Naive thymus-derived CD4-positive, alpha-beta T cell (primary cell): ENCODE data around the gene IL1R1. TPM values are rescaled to one million over a fixed set of nuclear protein-coding genes. Genes with fewer than 3 reads are reported as not detected.
A peak's percentile ranks its signal among the peaks of the same experiment; 100 is the strongest.
"Not testable (repeated sequence)": the region's sequence is repeated elsewhere in the genome, so short reads cannot be mapped to it uniquely, and the experiment has no call there.

ENCODE experiments used
- ATAC-seq: fragments of 150-1000 bp; cut with Tn5 transposase; 2 replicates; pipeline ENCODE4 v1.10.0; 2021; ENCODE audit warnings: mild to moderate bottlenecking, moderate library complexity
- CTCF ChIA-PET: fragments of 350-600 bp; sonication (Branson Sonifier 250); formaldehyde crosslinking; loops from one replicate; lab custom pipeline; 2021; ENCODE audit warnings: antibody characterized with exemption; lab: Charles Lee
- POLR2A ChIA-PET: fragments of 350-600 bp; sonication (Branson Sonifier 250); formaldehyde crosslinking; loops from one replicate; lab custom pipeline; 2021; ENCODE audit warnings: antibody characterized with exemption, inconsistent platforms; lab: Charles Lee
- DNase-seq, 9 donors: peaks; one replicate each; pipeline versions ENCODE4 v3.0.0 to v3.0.0-alpha.2; 2020 to 2022; ENCODE audit warnings: mixed read lengths in 1 of 9
- H3K27ac ChIP-seq: one replicate; pipeline ENCODE4 v1.7.0; 2013; ENCODE audit warnings: mild to moderate bottlenecking, low read depth, low read length, moderate library complexity
- H3K27me3 ChIP-seq, 2 donors: one replicate each; pipeline ENCODE4 v1.7.0; 2013; ENCODE audit warnings: low read length in 2 of 2, mild to moderate bottlenecking in 2 of 2, moderate library complexity in 2 of 2; ENCODE audit not compliant: control insufficient read depth in 2 of 2, insufficient read depth in 2 of 2
- H3K36me3 ChIP-seq, 3 experiments: 1 replicate in 2 of 3; 2 replicates in 1 of 3; pipeline ENCODE4 v1.7.0; 2013; ENCODE audit warnings: low read length in 3 of 3, mild to moderate bottlenecking in 3 of 3, moderate library complexity in 1 of 3; ENCODE audit not compliant: insufficient read depth in 3 of 3, control insufficient read depth in 2 of 3
- H3K4me1 ChIP-seq, 2 donors: one replicate each; pipeline ENCODE4 v1.7.0; 2013; ENCODE audit warnings: low read length in 2 of 2, mild to moderate bottlenecking in 2 of 2, moderate library complexity in 1 of 2; ENCODE audit not compliant: control insufficient read depth in 2 of 2, insufficient read depth in 2 of 2
- H3K4me3 ChIP-seq: 2 replicates; pipeline ENCODE4 v1.7.0; 2013; ENCODE audit warnings: mild to moderate bottlenecking, low read length
- H3K9me3 ChIP-seq, 3 experiments: 1 replicate in 2 of 3; 2 replicates in 1 of 3; pipeline ENCODE4 v1.7.0; 2013; ENCODE audit warnings: low read length in 3 of 3; ENCODE audit not compliant: control insufficient read depth in 2 of 3
- H3K27ac Mint-ChIP-seq, 9 donors: one replicate each; pipeline ENCODE4 v1.8.0; 2020 to 2022; ENCODE audit warnings: mixed read lengths in 9 of 9, mild to moderate bottlenecking in 8 of 9, moderate library complexity in 5 of 9, inconsistent platforms in 2 of 9
- H3K27me3 Mint-ChIP-seq, 5 donors: one replicate each; pipeline ENCODE4 v1.8.0; 2021 to 2022; ENCODE audit warnings: mixed read lengths in 5 of 5, mild to moderate bottlenecking in 1 of 5
- H3K36me3 Mint-ChIP-seq, 5 donors: one replicate each; pipeline ENCODE4 v1.8.0; 2020 to 2022; ENCODE audit warnings: mixed read lengths in 5 of 5, mild to moderate bottlenecking in 3 of 5, inconsistent platforms in 1 of 5
- H3K4me1 Mint-ChIP-seq, 7 donors: one replicate each; pipeline ENCODE4 v1.8.0; 2020 to 2022; ENCODE audit warnings: mixed read lengths in 7 of 7, mild to moderate bottlenecking in 3 of 7, inconsistent platforms in 1 of 7
- H3K4me3 Mint-ChIP-seq, 10 donors: one replicate each; pipeline ENCODE4 v1.8.0; 2020 to 2022; ENCODE audit warnings: mild to moderate bottlenecking in 10 of 10, mixed read lengths in 10 of 10, moderate library complexity in 6 of 10, inconsistent platforms in 2 of 10
- H3K9me3 Mint-ChIP-seq, 11 donors: one replicate each; pipeline ENCODE4 v1.8.0; 2020 to 2022; ENCODE audit warnings: mixed read lengths in 11 of 11, mild to moderate bottlenecking in 4 of 11, inconsistent platforms in 1 of 11, moderate library complexity in 1 of 11
- intact Hi-C, 2 donors: fragments of 100-400 bp; cut with micrococcal nuclease; formaldehyde crosslinking; loops; one replicate each; pipeline ENCODE4 v1.15.1; 2023
- polyA plus RNA-seq, 2 donors: library from polyadenylated mRNA; unstranded; fragments of 300-500 nt; fragmentation: Illumina TruSeq; gene quantifications; one replicate each; pipeline ENCODE4 v1.2.3, GENCODE V29; 2021
- total RNA-seq, 6 experiments: library from RNA in 5 of 6; stranded (reverse) in 5 of 6; gene quantifications; 1 replicate in 5 of 6; 2 replicates in 1 of 6; pipeline ENCODE4 v1.2.3 and lab custom pipeline; 2021 to 2026

Gene IL1R1
- total and polyA plus RNA-seq, 7 experiments from 2014 or later, result 0.17 to 1.5 (median 0.54) TPM; not detected in 2

DNA sequence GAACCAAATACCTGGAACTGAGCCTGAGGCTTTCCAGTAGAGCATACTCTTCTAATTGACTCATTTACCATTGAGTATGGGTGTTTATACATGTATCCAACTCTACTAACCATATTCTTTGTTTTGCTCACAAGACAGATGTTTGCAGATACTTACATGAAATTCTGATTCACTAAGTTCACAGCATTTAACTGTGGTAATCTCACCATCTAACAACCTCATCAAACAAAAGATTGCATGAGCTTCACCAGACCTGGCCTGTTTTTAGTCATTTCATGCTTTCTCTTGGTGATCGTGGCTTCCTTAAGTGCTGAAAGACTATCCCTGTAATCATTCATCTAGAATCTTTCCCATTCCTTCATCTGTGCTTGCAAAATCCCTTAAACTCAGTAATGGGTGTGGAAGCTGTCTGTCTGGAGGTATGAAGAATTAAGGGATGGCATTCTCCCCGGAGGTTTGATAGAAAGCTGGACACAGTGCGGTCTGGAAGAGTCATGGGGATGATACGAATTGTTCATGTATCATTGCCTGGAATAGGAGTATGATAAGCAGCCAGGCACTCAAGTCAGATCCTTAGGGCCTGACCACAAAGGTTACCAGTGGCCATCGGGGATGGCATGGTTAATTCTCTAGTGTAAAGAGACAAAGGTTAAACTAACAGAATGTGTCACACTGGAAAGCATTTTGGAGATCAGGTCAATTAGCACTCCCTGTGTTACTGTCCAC is 42.0 kb upstream of the IL1R1 start:
- Mint-ChIP-seq H3K4me1 (peaks cover 11 to 26% (median 16%) of the 10 kb centered on the region in 7 donors), H3K36me3 (peaks cover 0 to 5% (median 0%) of the 10 kb centered on the region in 5 donors), H3K27me3 (peaks cover 0 to 34% (median 6%) of the 10 kb centered on the region in 5 donors), H3K4me3 (no peak overlapping the region), H3K27ac (no peak overlapping the region), H3K9me3 (peaks cover 0 to 8% (median 0%) of the 10 kb centered on the region in 11 donors)
- no peaks in the 10 kb centered on the region for H3K27me3 ChIP-seq
- POLR2A ChIA-PET, result no interaction called here
- CTCF ChIA-PET, result no interaction called here
- ATAC-seq (no peak), DNase-seq (no peak)
- H3K27ac ChIP-seq, result no peak overlapping the region
- no peak overlapping the region for H3K4me3 ChIP-seq
- H3K9me3 ChIP-seq, result no peaks in the 10 kb centered on the region
- H3K36me3 ChIP-seq, result no peaks in the 10 kb centered on the region
- intact Hi-C loops, result no loop called here
- H3K4me1 ChIP-seq, result no peaks in the 10 kb centered on the region

DNA sequence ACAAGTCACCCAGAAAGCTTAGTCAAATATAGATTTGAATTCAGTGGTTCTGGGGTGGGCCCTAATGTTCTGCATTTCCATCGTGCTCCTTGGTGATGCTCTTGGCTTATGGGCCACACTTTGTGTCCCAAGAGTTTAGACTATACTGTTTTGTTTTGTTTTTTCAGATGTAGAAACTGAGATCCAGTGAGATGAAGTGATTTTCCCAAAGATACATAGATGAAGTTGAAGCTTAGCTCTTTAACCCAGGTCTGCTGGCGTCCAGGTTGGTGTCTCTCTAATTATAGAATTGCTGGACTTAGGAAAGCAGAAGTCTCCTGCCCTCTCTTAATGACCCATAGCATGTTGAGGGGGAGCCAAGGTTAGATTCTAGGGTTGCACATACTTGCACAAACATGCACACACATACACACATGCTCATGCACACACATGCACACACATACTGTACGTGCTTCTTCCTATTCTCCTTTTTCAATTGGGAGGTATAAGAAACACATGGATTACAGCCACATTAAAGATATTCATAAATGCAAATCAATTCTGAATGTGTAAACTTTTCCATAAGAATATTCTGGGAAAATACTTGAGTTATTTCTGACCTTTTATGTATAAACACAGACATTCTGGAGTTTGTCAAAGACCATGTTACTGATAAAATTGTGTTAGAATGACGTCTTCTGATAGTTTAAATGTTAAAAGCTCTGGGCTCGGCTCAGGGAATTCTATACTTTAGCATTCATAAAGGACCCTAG is 41.3 kb upstream of the IL1R1 start:
- Mint-ChIP-seq H3K27me3 (peaks cover 0 to 40% (median 6%) of the 10 kb centered on the region in 5 donors), H3K36me3 (peaks cover 0 to 5% (median 0%) of the 10 kb centered on the region in 5 donors), H3K9me3 (peaks cover 0 to 8% (median 0%) of the 10 kb centered on the region in 11 donors), H3K27ac (no peak overlapping the region), H3K4me3 (no peak overlapping the region), H3K4me1 (peaks cover 11 to 26% (median 16%) of the 10 kb centered on the region in 7 donors)
- no peak for ATAC-seq
- Histone ChIP-seq H3K4me1 (no peaks in the 10 kb centered on the region), H3K27me3 (no peaks in the 10 kb centered on the region), H3K9me3 (no peaks in the 10 kb centered on the region), H3K4me3 (no peak overlapping the region), H3K27ac (no peak overlapping the region), H3K36me3 (no peaks in the 10 kb centered on the region)
- intact Hi-C loops, result no loop called here
- POLR2A ChIA-PET, result no interaction called here
- no peak for DNase-seq
- CTCF ChIA-PET, result no interaction called here

DNA sequence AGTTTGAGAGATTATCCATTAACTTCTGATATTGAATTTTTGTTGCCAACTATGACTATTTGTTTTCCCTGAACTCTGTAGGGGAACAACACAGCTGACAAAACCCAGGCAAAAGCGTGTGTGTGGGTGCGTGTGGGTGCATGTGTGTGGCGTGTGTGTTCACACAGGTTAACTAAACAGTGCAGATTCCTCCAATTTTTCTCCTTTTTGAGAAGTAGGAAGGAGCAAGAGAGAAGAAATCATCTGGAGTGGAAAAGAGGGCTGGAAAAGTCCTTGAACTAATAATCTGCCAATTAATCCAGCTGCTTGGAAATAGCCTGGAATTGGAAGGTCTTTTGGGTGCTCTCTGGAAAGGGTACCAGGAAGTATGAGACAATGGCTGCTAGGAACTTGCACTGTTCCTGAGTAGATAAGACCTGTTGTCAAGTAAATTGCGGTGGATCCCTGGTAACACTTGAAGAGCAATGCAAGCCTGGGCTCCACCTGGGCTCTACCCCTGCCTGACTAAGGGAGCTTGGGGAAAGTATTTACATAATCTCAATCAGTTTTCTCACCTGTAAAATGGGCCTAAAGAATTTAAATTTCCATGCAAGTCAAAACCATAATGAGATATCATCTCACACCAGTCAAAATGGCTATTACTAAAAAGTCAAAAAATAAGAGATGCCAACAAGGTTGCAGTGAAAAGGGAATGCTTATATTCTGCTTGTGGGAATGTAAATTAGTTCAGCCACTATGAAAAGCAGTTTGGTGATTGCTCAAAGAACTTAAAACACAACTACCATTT is 40.5 kb upstream of the IL1R1 start:
- intact Hi-C loops, result no loop called here
- H3K27ac Mint-ChIP-seq, result no peak overlapping the region
- peaks cover 11 to 26% (median 16%) of the 10 kb centered on the region in 7 donors for H3K4me1 Mint-ChIP-seq
- no peaks in the 10 kb centered on the region for H3K4me1 ChIP-seq
- H3K4me3 Mint-ChIP-seq, result no peak overlapping the region
- ATAC-seq (no peak), DNase-seq (no peak)
- H3K27me3 ChIP-seq, result no peaks in the 10 kb centered on the region
- peaks cover 0 to 40% (median 6%) of the 10 kb centered on the region in 5 donors for H3K27me3 Mint-ChIP-seq
- H3K9me3 ChIP-seq, result no peaks in the 10 kb centered on the region
- peaks cover 0 to 8% (median 0%) of the 10 kb centered on the region in 11 donors for H3K9me3 Mint-ChIP-seq
- no peaks in the 10 kb centered on the region for H3K36me3 ChIP-seq
- CTCF ChIA-PET, result no interaction called here
- POLR2A ChIA-PET, result no interaction called here
- no peak overlapping the region for H3K27ac ChIP-seq
- peaks cover 0 to 5% (median 0%) of the 10 kb centered on the region in 5 donors for H3K36me3 Mint-ChIP-seq
- no peak overlapping the region for H3K4me3 ChIP-seq

DNA sequence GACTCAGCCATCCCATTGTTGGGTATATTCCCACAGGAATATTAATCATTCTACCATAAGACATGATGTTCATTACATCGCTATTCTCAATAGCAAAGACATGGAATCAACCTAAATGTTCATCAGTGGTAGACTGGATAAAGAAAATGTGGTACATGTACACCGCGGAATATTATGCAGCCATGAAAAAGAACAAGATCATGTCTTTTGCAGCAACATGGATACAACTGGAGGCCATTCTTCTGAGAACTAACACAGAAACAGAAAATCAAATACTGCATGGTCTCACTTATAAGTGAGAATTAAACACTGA is 40.0 kb upstream of the IL1R1 start:
- POLR2A ChIA-PET, H3K36me3 ChIP-seq, DNase-seq, H3K27me3 ChIP-seq, CTCF ChIA-PET, H3K4me3 Mint-ChIP-seq, H3K27ac ChIP-seq, H3K4me1 ChIP-seq, ATAC-seq, H3K27ac Mint-ChIP-seq, H3K4me3 ChIP-seq, H3K9me3 ChIP-seq, H3K9me3 Mint-ChIP-seq, intact Hi-C loops, H3K36me3 Mint-ChIP-seq: not testable (repeated sequence)
- peaks cover 0 to 37% (median 6%) of the 10 kb centered on the region in 5 donors for H3K27me3 Mint-ChIP-seq
- peaks cover 11 to 26% (median 16%) of the 10 kb centered on the region in 7 donors for H3K4me1 Mint-ChIP-seq

DNA sequence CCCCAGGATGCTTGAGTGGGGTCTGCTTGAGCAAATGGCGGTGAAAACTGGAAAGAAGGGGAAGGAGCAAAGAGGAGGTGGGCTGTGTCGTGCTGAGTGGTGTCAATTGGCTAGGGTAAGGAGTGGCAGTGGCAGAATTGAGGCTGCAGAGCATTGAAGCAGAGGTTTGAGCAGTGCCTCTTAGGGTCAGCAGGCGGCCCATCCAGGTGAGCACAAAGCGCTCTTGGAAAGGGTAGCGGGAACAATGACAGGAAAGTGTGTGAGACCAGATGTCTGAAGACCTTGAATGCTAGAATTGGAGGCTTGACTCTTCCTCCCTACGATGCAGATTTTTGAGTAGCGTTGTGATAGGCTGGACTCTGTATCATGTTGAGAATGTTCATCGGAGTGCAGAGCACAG is 39.3 kb upstream of the IL1R1 start:
- no peaks in the 10 kb centered on the region for H3K9me3 ChIP-seq
- Mint-ChIP-seq H3K36me3 (peaks cover 0 to 5% (median 0%) of the 10 kb centered on the region in 5 donors), H3K27ac (peak overlapping the region in 2 of 9 donors; percentile 6 to 60), H3K4me3 (peak overlapping the region in 7 of 10 donors; percentile 33 to 88 (median 56)), H3K9me3 (peaks cover 0 to 8% (median 0%) of the 10 kb centered on the region in 11 donors), H3K4me1 (peaks cover 11 to 26% (median 16%) of the 10 kb centered on the region in 7 donors), H3K27me3 (peaks cover 0 to 37% (median 6%) of the 10 kb centered on the region in 5 donors)
- H3K27me3 ChIP-seq, result no peaks in the 10 kb centered on the region
- H3K4me1 ChIP-seq, result no peaks in the 10 kb centered on the region
- ATAC-seq (no peak), DNase-seq (no peak)
- no peak overlapping the region for H3K27ac ChIP-seq
- ChIA-PET POLR2A (no interaction called here), CTCF (no interaction called here)
- no peaks in the 10 kb centered on the region for H3K36me3 ChIP-seq
- H3K4me3 ChIP-seq, result no peak overlapping the region
- intact Hi-C loops, result no loop called here

DNA sequence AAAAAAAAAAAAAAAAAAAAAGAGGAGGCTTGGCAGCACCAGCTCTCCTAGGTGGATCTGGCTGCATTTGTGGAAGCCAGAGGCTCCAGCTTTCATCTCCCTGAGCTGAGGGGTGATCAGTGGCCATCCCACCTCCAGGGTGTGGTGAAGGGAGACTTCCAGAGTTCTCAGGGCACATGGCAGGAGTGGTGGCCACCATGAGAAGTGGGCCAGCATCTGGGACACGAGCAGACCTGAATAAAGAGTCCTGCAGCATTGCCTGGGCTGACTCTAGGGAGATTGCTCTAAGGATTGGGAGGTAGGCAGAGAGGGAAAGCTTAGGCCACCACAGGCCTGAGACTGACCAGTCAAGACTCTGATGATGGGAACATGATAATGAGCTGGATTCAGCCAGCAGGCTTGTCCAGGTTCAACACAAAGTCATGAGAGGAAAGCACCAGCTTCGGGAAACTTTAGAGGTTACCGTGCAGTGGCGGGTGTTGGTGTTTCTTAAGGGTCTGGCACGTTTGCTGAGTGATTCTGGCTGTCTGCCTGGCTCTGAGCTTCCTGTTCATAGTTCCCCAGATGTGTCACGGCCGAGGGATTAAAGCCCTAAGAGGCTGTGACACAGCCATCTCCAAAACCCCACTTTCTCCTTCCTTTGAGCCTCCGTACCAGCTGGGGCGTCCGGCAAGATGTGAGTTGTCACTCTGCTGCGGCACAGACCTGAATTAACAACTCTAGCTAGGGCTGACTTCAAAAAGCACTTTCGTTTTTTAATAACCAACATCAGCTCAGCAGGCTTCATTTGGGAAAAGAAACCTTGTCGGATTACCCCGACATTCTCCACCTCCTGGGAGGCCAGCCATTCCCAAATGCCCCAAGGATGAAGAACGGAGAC is 38.3 kb upstream of the IL1R1 start:
- H3K27ac ChIP-seq, result no peak overlapping the region
- H3K9me3 ChIP-seq, result no peaks in the 10 kb centered on the region
- Mint-ChIP-seq H3K27me3 (peaks cover 0 to 31% (median 6%) of the 10 kb centered on the region in 5 donors), H3K4me1 (peaks cover 11 to 26% (median 16%) of the 10 kb centered on the region in 7 donors), H3K27ac (peak overlapping the region in 5 of 9 donors; percentile 2 to 69 (median 20)), H3K9me3 (peaks cover 0 to 7% (median 0%) of the 10 kb centered on the region in 11 donors), H3K36me3 (peaks cover 0 to 5% (median 0%) of the 10 kb centered on the region in 5 donors), H3K4me3 (peak overlapping the region; percentile 73 to 88 (median 82))
- intact Hi-C loops, result no loop called here
- H3K27me3 ChIP-seq, result no peaks in the 10 kb centered on the region
- H3K4me3 ChIP-seq, result peak overlapping the region; percentile 25
- ChIA-PET POLR2A (no interaction called here), CTCF (interaction anchor here (0.5 to 0.7 kb wide), 2 partner anchors 136 to 882 kb away, joined by 3 to 5 read pairs; no protein-coding TSS in a partner anchor)
- H3K36me3 ChIP-seq, result no peaks in the 10 kb centered on the region
- no peaks in the 10 kb centered on the region for H3K4me1 ChIP-seq
- DNase-seq, result peak in 6 of 9 donors; percentile 4 to 46 (median 22)
- peak; percentile 84 for ATAC-seq
